Epithelial cell of umbilical artery (primary cell): ENCODE data around the gene PRTG. TPM values are rescaled to one million over a fixed set of nuclear protein-coding genes. Genes with fewer than 3 reads are reported as not detected.

ENCODE experiments used
- total RNA-seq: library from RNA; depleted of rRNA; stranded (reverse); fragments of >200 nt; gene quantifications from 2 replicates; pipeline ENCODE4 v1.2.3, GENCODE V29; 2014

PRTG gene
- 2.9 and 4.7 TPM in 2 replicates for total RNA-seq

GRCh38 chr15:55742927-55743728, at the start of gene PRTG:
Gene PRTG, minus strand, starts transcription at chr15:55743152. Its CDS starts 221 bp downstream, at chr15:55742931.

GRCh38 chr15:55588070-55588814, 154.7 kb downstream of the PRTG start, which contains the start of gene PYGO1:
Gene PYGO1, minus strand, starts transcription at chr15:55588345. Its CDS starts 462 bp downstream, at chr15:55587883.

Other genes with a start within 250 kb of the PRTG start
- gene DNAAF4, start 234.9 kb downstream of the PRTG start, total RNA-seq, result 0.91 and 2.3 TPM in 2 replicates
- gene PYGO1, start 154.8 kb downstream of the PRTG start, total RNA-seq, result 1.6 and 2.6 TPM in 2 replicates